AG10803 (cell line): Measurements from ENCODE around the gene FBP1.

Experiments used
- DNase-seq: peaks from one replicate; pipeline ENCODE4 v3.0.0; 2010; ENCODE audit warnings: low read depth
- H3K4me3 ChIP-seq: 2 replicates; pipeline ENCODE4 v1.5.1; 2011; ENCODE audit warnings: mild to moderate bottlenecking, low read length, control low read depth
- CTCF ChIP-seq: conservative IDR thresholded peaks from 2 replicates; pipeline ENCODE4 v1.5.1; 2011; ENCODE audit warnings: mild to moderate bottlenecking, low read length, control low read depth, inconsistent platforms

The FBP1 gene

GRCh38 chr9:94643741-94644140 is 4.4 kb upstream of the FBP1 start:
- H3K4me3 ChIP-seq = no peak overlapping the region
- TF ChIP-seq CTCF = no peak
- no peak for DNase-seq

- DNase-seq = no peak
- H3K4me3 ChIP-seq = no peak overlapping the region
- TF ChIP-seq CTCF = no peak
These were observed 3.9 kb upstream of the FBP1 start for GRCh38 chr9:94643176-94643575.

GRCh38 chr9:94642501-94642900 is 3.2 kb upstream of the FBP1 start:
- no peak for TF ChIP-seq CTCF
- DNase-seq = no peak
- no peak overlapping the region for H3K4me3 ChIP-seq

- no peak overlapping the region; the same call in 1 of the 2 replicates for H3K4me3 ChIP-seq
- no peak for DNase-seq
- TF ChIP-seq CTCF = no peak
These were observed 670 bp upstream of the FBP1 start for GRCh38 chr9:94639999-94640376.

- TF ChIP-seq CTCF = no peak
- H3K4me3 ChIP-seq = no peak overlapping the region
- DNase-seq = no peak
These were observed 820 bp downstream of the FBP1 start for GRCh38 chr9:94638335-94639060.

- no peak for TF ChIP-seq CTCF
- DNase-seq = peak; percentile 57
These were observed 6.6 kb downstream of the FBP1 start for GRCh38 chr9:94632737-94633136.

GRCh38 chr9:94631599-94631998 is 7.7 kb downstream of the FBP1 start:
- DNase-seq = no peak
- H3K4me3 ChIP-seq = no peak overlapping the region
- no peak for TF ChIP-seq CTCF

More at GRCh38 chr9:94632737-94633136, 6.6 kb downstream of the FBP1 start:
- no peak overlapping the region for H3K4me3 ChIP-seq
